ENCODE data around the gene CAPZB.

Gene CAPZB

GRCh38 chr1:19532519-19532918, 47.2 kb upstream of the CAPZB start:
- Histone ChIP-seq H3K9me3 (ENCODE audit: insufficient read depth, low read length) (peaks cover 5% of the 10 kb centered on the region; the same call in 1 of the 2 replicates), H3K4me2 (ENCODE audit: low read depth, low read length, poor library complexity, severe bottlenecking) (no peak overlapping the region), H4K20me1 (ENCODE audit: low read depth, low read length) (no peaks in the 10 kb centered on the region), H2AFZ (ENCODE audit: low read depth, low read length, severe bottlenecking) (no peak overlapping the region), H3F3A (ENCODE audit: insufficient read depth) (no peaks in the 10 kb centered on the region), H3K27ac (ENCODE audit: low read depth, low read length) (no peak overlapping the region), H3K36me3 (ENCODE audit: low read length) (no peaks in the 10 kb centered on the region), H3K9ac (ENCODE audit: low read length) (no peak overlapping the region), H3K79me2 (ENCODE audit: insufficient read depth, low read length) (no peaks in the 10 kb centered on the region), H3K4me3 (ENCODE audit: insufficient read depth, low read length, poor library complexity, severe bottlenecking) (no peak overlapping the region), H3K9me2 (replicated peaks; ENCODE audit: insufficient read depth, low read length) (no peaks in the 10 kb centered on the region), H3K27me3 (ENCODE audit: low read length) (no peaks in the 10 kb centered on the region)
- no peak for TF ChIP-seq CTCF (IDR thresholded peaks at IDR 0.05; ENCODE audit: insufficient read depth, low read length, poor library complexity, severe bottlenecking)
- TF ChIP-seq EZH2phosphoT487 (conservative IDR thresholded peaks at IDR 0.05; ENCODE audit: low read length), result no peak

GRCh38 chr1:19529664-19530063, 44.3 kb upstream of the CAPZB start:
- H3K27me3 ChIP-seq (ENCODE audit: low read length), result no peaks in the 10 kb centered on the region
- no peaks in the 10 kb centered on the region for H3K9me3 ChIP-seq (ENCODE audit: insufficient read depth, low read length)
- no peak overlapping the region for H3K4me3 ChIP-seq (ENCODE audit: insufficient read depth, low read length, poor library complexity, severe bottlenecking)
- H3K27ac ChIP-seq (ENCODE audit: low read depth, low read length), result no peak overlapping the region
- no peaks in the 10 kb centered on the region for H3K9me2 ChIP-seq (replicated peaks; ENCODE audit: insufficient read depth, low read length)
- no peak overlapping the region for H2AFZ ChIP-seq (ENCODE audit: low read depth, low read length, severe bottlenecking)
- no peak for TF ChIP-seq EZH2phosphoT487 (conservative IDR thresholded peaks at IDR 0.05; ENCODE audit: low read length)
- no peak for TF ChIP-seq CTCF (IDR thresholded peaks at IDR 0.05; ENCODE audit: insufficient read depth, low read length, poor library complexity, severe bottlenecking)
- H3K4me2 ChIP-seq (ENCODE audit: low read depth, low read length, poor library complexity, severe bottlenecking), result no peak overlapping the region
- no peaks in the 10 kb centered on the region for H3F3A ChIP-seq (ENCODE audit: insufficient read depth)
- H3K36me3 ChIP-seq (ENCODE audit: low read length), result no peaks in the 10 kb centered on the region
- H3K79me2 ChIP-seq (ENCODE audit: insufficient read depth, low read length), result no peaks in the 10 kb centered on the region
- no peaks in the 10 kb centered on the region for H4K20me1 ChIP-seq (ENCODE audit: low read depth, low read length)
- no peak overlapping the region for H3K9ac ChIP-seq (ENCODE audit: low read length)

- no peak for TF ChIP-seq CTCF (IDR thresholded peaks at IDR 0.05; ENCODE audit: insufficient read depth, low read length, poor library complexity, severe bottlenecking)
- no peak for TF ChIP-seq EZH2phosphoT487 (conservative IDR thresholded peaks at IDR 0.05; ENCODE audit: low read length)
- Histone ChIP-seq H3K27me3 (ENCODE audit: low read length) (no peaks in the 10 kb centered on the region), H3K4me2 (ENCODE audit: low read depth, low read length, poor library complexity, severe bottlenecking) (no peak overlapping the region), H4K20me1 (ENCODE audit: low read depth, low read length) (no peaks in the 10 kb centered on the region), H3K79me2 (ENCODE audit: insufficient read depth, low read length) (no peaks in the 10 kb centered on the region), H3K9me3 (ENCODE audit: insufficient read depth, low read length) (no peaks in the 10 kb centered on the region), H3K36me3 (ENCODE audit: low read length) (no peaks in the 10 kb centered on the region), H3K27ac (ENCODE audit: low read depth, low read length) (no peak overlapping the region), H3K4me3 (ENCODE audit: insufficient read depth, low read length, poor library complexity, severe bottlenecking) (no peak overlapping the region), H3K9me2 (replicated peaks; ENCODE audit: insufficient read depth, low read length) (no peaks in the 10 kb centered on the region), H3K9ac (ENCODE audit: low read length) (no peak overlapping the region), H3F3A (ENCODE audit: insufficient read depth) (no peaks in the 10 kb centered on the region), H2AFZ (ENCODE audit: low read depth, low read length, severe bottlenecking) (no peak overlapping the region)
Measured at GRCh38 chr1:19528438-19528837, 43.1 kb upstream of the CAPZB start.
